Retinal pigment epithelial cell (primary cell): Measurements from ENCODE around the gene CCDC12.

Experiments used
- DNase-seq: peaks from one replicate; pipeline ENCODE4 v3.0.0-alpha.2; 2010; ENCODE audit warnings: low read depth
- H3K4me3 ChIP-seq: 2 replicates; pipeline ENCODE4 v1.5.1; 2011; ENCODE audit warnings: mild to moderate bottlenecking, low read length, control low read depth, moderate library complexity
- CTCF ChIP-seq: conservative IDR thresholded peaks from 2 replicates; pipeline ENCODE4 v1.5.1; 2011; ENCODE audit warnings: low read depth, low read length, control low read depth, inconsistent platforms

CCDC12 gene

GRCh38 chr3:46894256-46894655 lies 82.3 kb downstream of the CCDC12 start:
- no peak overlapping the region for H3K4me3 ChIP-seq
- DNase-seq, result no peak
- TF ChIP-seq CTCF, result no peak

GRCh38 chr3:46893763-46894162 lies 82.8 kb downstream of the CCDC12 start:
- DNase-seq, result no peak
- no peak for TF ChIP-seq CTCF
- H3K4me3 ChIP-seq, result no peak overlapping the region

GRCh38 chr3:46893146-46893748 lies 83.3 kb downstream of the CCDC12 start:
- H3K4me3 ChIP-seq, result no peak overlapping the region
- no peak for DNase-seq

GRCh38 chr3:46892285-46893145 lies 84.0 kb downstream of the CCDC12 start:
- no peak for DNase-seq

More at GRCh38 chr3:46893146-46893748, 83.3 kb downstream of the CCDC12 start:
- TF ChIP-seq CTCF, result no peak

GRCh38 chr3:46891132-46891531 lies 85.4 kb downstream of the CCDC12 start:
- TF ChIP-seq CTCF, result no peak
- H3K4me3 ChIP-seq, result no peak overlapping the region
- no peak for DNase-seq

More at GRCh38 chr3:46892285-46893145, 84.0 kb downstream of the CCDC12 start:
- peak overlapping the region; percentile 45 for H3K4me3 ChIP-seq
- TF ChIP-seq CTCF, result no peak

- no peak overlapping the region for H3K4me3 ChIP-seq
- no peak for DNase-seq
- no peak for TF ChIP-seq CTCF
Observed at GRCh38 chr3:46890132-46890531, 86.4 kb downstream of the CCDC12 start.
